PC-9 (cell line): Measurements from ENCODE around the gene PRKD1.

ENCODE experiments used
- CTCF ChIP-seq: fragments of 200-600 bp; sonication (generic); conservative IDR thresholded peaks from 2 replicates; pipeline ENCODE4 v1.6.1; 2017; ENCODE audit warnings: mixed run types, antibody characterized with exemption, mild to moderate bottlenecking, moderate library complexity
- EZH2 ChIP-seq: fragments of 200-600 bp; sonication (generic); IDR thresholded peaks from 2 replicates; pipeline ENCODE4 v1.8.0; 2017; ENCODE audit warnings: antibody characterized with exemption, low read depth

- TF ChIP-seq EZH2, result no peak
- TF ChIP-seq CTCF, result no peak
Observed at GRCh38 chr14:29913566-29913965, 14.1 kb downstream of the PRKD1 start.
